T-helper 1 cell treated with Interleukin-12 subunit alpha and Interleukin-12 subunit beta and Interleukin-4 antibody, amounts not matched to agents 30 μg/mL and 1 μg/mL, for 36 hours (primary cell): ENCODE data around the gene RRAS2.

Experiments
- H3K27ac Mint-ChIP-seq: one replicate; pipeline ENCODE4 v1.8.0; 2021; ENCODE audit warnings: mild to moderate bottlenecking, mixed read lengths
- H3K27me3 Mint-ChIP-seq: one replicate; pipeline ENCODE4 v1.8.0; 2021; ENCODE audit warnings: low read depth, mixed read lengths
- H3K36me3 Mint-ChIP-seq: one replicate; pipeline ENCODE4 v1.8.0; 2021; ENCODE audit warnings: low read depth, mixed read lengths
- H3K4me1 Mint-ChIP-seq: one replicate; pipeline ENCODE4 v1.8.0; 2021; ENCODE audit warnings: low read depth, mixed read lengths
- H3K4me3 Mint-ChIP-seq: one replicate; pipeline ENCODE4 v1.8.0; 2021; ENCODE audit warnings: mild to moderate bottlenecking, moderate library complexity, mixed read lengths
- H3K9me3 Mint-ChIP-seq: one replicate; pipeline ENCODE4 v1.8.0; 2021; ENCODE audit warnings: mixed read lengths

RRAS2 gene

DNA sequence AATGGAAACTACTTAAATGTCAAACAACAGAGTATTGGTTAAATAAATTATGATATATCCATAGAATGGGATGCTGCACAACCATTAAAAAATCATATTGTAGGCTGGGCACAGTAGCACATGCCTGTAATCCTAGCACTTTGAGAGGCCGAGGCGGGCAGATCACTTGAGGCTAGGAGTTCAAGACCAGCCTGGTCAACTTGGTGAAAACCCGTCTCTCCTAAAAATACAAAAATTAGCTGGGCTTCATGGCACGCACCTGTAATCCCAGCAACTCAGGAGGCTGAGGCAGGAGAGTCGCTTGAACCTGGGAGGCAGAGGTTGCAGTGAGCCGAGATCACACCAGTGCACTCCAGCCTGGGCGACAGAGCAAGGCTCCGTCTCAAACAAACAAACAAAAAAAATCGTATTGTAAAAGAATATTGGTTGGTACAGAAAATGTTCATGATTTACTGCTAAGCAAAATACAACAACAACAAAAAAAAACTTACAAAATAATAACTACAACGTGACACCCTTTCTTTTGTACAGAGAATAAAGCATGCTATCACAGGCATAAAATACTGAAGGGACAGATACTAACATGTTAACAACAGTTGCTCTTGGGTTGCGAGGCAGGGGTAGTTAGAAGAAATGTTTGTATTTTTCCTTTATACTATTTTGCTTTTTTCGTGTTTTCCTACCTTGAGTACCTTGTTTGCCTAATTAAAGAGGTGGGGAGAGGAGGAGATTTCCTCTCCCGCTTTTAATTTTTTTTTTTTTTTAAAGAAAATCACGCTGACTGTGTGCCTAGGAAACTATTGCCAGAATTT lies 21.3 kb upstream of the RRAS2 start:
- H3K9me3 Mint-ChIP-seq = no peaks in the 10 kb centered on the region
- H3K4me3 Mint-ChIP-seq = peak overlapping the region; percentile 60
- H3K36me3 Mint-ChIP-seq = peaks cover 3% of the 10 kb centered on the region
- H3K4me1 Mint-ChIP-seq = peaks cover 21% of the 10 kb centered on the region
- no peak overlapping the region for H3K27ac Mint-ChIP-seq
- peaks cover 36% of the 10 kb centered on the region for H3K27me3 Mint-ChIP-seq

GRCh38 chr11:14378171-14378570 lies 19.2 kb upstream of the RRAS2 start:
- H3K4me1 Mint-ChIP-seq = peaks cover 33% of the 10 kb centered on the region
- H3K4me3 Mint-ChIP-seq = no peak overlapping the region
- no peak overlapping the region for H3K27ac Mint-ChIP-seq
- H3K27me3 Mint-ChIP-seq = peaks cover 34% of the 10 kb centered on the region
- no peaks in the 10 kb centered on the region for H3K36me3 Mint-ChIP-seq
- no peaks in the 10 kb centered on the region for H3K9me3 Mint-ChIP-seq

DNA sequence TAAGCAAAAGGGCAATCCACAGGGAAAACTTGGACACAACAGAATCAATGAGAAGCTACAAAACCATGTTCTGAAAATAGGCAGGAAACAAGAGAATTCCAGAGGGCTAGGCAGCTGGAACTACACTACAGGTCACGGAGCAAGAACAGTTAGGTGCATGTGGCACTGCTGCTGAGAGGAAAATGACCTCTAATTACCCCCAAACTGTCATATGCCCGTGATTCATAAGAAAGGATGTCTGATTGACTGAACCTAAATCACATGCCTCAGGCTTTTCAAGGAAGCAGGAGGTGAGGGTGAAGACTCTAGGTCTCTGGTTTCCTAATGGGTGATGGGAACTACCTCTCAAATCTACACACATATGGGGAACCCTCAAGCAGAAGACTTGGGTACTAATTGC lies 17.9 kb upstream of the RRAS2 start:
- Mint-ChIP-seq H3K27ac (no peak overlapping the region), H3K36me3 (peaks cover 2% of the 10 kb centered on the region), H3K27me3 (peaks cover 24% of the 10 kb centered on the region), H3K4me3 (no peak overlapping the region), H3K4me1 (peaks cover 36% of the 10 kb centered on the region), H3K9me3 (no peaks in the 10 kb centered on the region)

DNA sequence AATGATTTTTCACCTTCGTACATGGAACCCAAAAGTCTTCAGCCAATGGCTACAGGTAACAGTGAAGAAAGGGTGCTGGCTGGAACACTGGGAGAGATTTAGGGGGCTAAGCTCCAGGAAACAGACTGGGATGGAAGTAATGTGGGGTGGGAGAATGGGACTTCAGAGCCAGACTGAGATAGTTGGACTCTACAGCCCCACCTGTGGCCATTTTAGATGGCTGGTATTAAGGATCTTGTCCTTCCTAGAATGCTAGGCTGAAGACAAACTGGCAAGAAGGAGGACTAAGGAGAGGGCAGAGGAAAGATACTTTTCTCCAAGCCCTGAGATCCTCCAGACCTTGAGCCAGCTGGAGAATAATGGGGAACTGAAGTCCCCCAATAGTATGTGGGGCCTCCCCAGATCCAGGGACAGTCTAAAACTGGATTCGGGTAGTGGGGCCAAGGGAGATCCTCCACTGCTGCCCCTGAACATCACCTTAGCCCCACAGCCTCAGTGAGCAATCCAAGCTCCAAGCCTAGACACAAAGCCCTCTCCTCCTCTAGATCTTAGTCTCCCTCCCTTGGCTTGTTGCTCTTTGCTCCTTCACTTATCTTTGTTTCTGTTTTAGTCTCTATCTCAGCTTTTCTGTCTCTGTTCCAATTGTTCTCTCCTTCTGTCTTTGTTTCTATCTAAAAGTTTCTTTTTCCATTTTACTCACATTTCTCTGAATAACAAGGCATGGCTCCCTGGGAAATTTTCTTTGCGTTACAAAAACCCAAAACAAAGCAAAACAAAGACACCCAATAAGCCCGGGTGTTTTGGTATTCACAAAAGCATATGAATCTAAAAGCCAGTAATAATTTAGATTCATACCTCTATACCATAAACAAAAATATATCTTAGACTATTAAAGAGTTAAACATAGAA lies 16.2 kb upstream of the RRAS2 start:
- Mint-ChIP-seq H3K4me1 (peaks cover 33% of the 10 kb centered on the region), H3K27me3 (peaks cover 10% of the 10 kb centered on the region), H3K9me3 (no peaks in the 10 kb centered on the region), H3K4me3 (peak overlapping the region; percentile 46), H3K36me3 (peaks cover 2% of the 10 kb centered on the region), H3K27ac (peak overlapping the region; percentile 83)

DNA sequence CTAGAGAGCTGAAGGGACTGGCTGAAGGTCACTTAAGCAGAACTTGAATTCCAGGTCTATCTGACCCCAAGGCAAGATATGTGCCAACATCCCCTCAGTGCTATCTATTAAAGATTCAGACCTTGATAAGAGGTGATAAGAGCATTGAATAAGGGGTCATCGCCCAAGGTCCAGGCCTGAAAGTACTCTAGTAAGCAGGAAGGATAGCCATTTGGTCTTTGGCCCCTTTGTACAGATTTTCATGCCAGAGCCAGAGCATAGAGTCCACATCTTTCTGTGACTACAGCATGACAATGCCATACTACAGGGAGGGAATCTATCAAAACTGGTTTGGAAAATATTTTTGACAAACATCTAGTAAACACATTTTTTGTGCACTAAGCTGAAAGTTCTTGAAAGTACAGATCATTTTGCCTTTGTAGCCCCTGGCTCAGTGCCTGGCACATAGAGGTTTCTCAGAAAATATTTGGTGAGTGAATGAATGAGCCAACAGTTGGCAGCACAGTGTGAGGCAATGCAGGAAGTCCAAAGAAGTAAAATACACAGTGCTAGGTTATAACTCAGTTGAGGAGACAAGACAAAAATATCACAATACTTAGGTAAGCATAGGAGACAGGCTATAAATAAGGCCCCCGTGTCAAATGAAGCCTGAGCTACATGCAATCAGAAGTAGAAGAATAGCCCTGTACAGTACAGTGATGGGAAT lies 15.1 kb upstream of the RRAS2 start:
- peak overlapping the region; percentile 73 for H3K27ac Mint-ChIP-seq
- no peaks in the 10 kb centered on the region for H3K27me3 Mint-ChIP-seq
- no peak overlapping the region for H3K4me3 Mint-ChIP-seq

DNA sequence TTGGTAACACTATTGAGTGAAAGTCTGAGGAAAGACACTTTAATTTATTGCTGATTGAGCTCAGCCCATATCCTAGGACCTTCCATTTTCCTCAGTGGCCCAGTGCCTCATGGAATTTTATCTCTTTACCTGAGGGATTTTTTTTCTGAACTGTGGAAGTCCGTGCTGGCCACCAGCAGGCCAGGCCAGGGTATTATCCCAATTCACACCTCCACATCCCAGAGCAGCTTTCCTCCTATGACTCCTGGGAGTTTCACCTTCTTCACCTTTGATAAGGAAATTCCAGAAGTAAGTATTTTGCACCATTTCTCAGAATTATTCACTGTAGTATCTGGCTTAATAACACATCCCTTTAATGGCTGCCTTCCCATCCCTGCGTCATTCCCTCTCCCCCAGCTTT lies 13.0 kb upstream of the RRAS2 start:
- Mint-ChIP-seq H3K36me3 (peaks cover 2% of the 10 kb centered on the region), H3K4me3 (no peak overlapping the region), H3K9me3 (no peaks in the 10 kb centered on the region), H3K4me1 (peaks cover 41% of the 10 kb centered on the region), H3K27ac (no peak overlapping the region), H3K27me3 (no peaks in the 10 kb centered on the region)

More for the DNA sequence above, 15.1 kb upstream of the RRAS2 start:
- H3K36me3 Mint-ChIP-seq = peaks cover 2% of the 10 kb centered on the region
- H3K9me3 Mint-ChIP-seq = no peaks in the 10 kb centered on the region
- peaks cover 36% of the 10 kb centered on the region for H3K4me1 Mint-ChIP-seq

GRCh38 chr11:14371249-14371648 lies 12.3 kb upstream of the RRAS2 start:
- Mint-ChIP-seq H3K27ac (no peak overlapping the region), H3K36me3 (peaks cover 2% of the 10 kb centered on the region), H3K4me1 (peaks cover 41% of the 10 kb centered on the region), H3K4me3 (no peak overlapping the region), H3K27me3 (no peaks in the 10 kb centered on the region), H3K9me3 (no peaks in the 10 kb centered on the region)

- Mint-ChIP-seq H3K27me3 (no peaks in the 10 kb centered on the region), H3K9me3 (no peaks in the 10 kb centered on the region), H3K4me3 (no peak overlapping the region), H3K4me1 (peaks cover 38% of the 10 kb centered on the region), H3K27ac (no peak overlapping the region), H3K36me3 (peaks cover 2% of the 10 kb centered on the region)
Measured at GRCh38 chr11:14370496-14370895, 11.5 kb upstream of the RRAS2 start.

DNA sequence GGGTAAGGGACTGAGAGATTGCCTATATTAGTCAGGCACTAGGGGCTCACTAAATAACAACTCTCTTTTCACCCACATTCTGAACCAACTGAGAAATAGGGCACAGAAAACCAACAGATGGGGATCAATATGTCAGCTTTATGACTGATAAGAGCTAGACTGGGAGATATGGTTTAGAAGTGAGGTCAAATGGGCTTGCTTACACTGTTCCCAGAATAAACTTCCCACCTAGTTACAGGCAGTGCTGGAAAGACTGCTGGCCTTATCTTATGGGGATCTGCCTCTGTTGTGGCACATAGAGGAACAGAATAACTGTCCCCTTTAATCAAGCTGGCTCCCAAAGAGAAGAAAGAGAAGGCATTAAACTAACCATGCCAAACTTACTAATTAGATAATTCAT lies 10.6 kb upstream of the RRAS2 start:
- Mint-ChIP-seq H3K27ac (no peak overlapping the region), H3K27me3 (no peaks in the 10 kb centered on the region), H3K36me3 (peaks cover 2% of the 10 kb centered on the region), H3K9me3 (no peaks in the 10 kb centered on the region), H3K4me1 (peaks cover 31% of the 10 kb centered on the region), H3K4me3 (no peak overlapping the region)

- Mint-ChIP-seq H3K4me1 (peaks cover 25% of the 10 kb centered on the region), H3K4me3 (no peak overlapping the region), H3K27me3 (no peaks in the 10 kb centered on the region), H3K27ac (peak overlapping the region; percentile 36), H3K9me3 (no peaks in the 10 kb centered on the region), H3K36me3 (no peaks in the 10 kb centered on the region)
Measured at GRCh38 chr11:14366936-14367335, 8.0 kb upstream of the RRAS2 start.

- Mint-ChIP-seq H3K27me3 (no peaks in the 10 kb centered on the region), H3K9me3 (no peaks in the 10 kb centered on the region), H3K4me1 (peaks cover 29% of the 10 kb centered on the region), H3K36me3 (no peaks in the 10 kb centered on the region), H3K4me3 (no peak overlapping the region), H3K27ac (no peak overlapping the region)
Measured at GRCh38 chr11:14364322-14364721, 5.3 kb upstream of the RRAS2 start.

DNA sequence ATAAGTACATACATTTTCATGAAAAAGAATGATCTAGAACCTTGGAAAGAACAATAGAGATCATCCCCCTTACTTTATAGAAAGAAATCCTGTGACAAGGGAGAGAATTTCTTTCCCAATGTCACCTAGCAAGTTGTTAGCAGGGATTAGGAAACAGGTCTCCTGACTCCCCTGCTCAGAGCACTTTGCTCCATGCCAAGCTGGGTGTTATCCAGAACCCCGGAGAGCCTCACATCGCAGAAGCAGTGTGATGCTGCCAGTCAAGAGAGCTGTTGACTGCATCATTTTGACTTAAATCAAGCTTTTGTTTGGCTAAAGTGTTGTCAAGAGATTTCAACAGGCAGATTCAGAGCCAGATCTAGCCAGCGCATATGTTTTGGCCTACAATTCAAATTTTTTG lies 3.6 kb upstream of the RRAS2 start:
- peaks cover 4% of the 10 kb centered on the region for H3K36me3 Mint-ChIP-seq
- H3K27ac Mint-ChIP-seq = no peak overlapping the region
- peaks cover 27% of the 10 kb centered on the region for H3K4me1 Mint-ChIP-seq
- H3K9me3 Mint-ChIP-seq = no peaks in the 10 kb centered on the region
- H3K27me3 Mint-ChIP-seq = no peaks in the 10 kb centered on the region
- no peak overlapping the region for H3K4me3 Mint-ChIP-seq

DNA sequence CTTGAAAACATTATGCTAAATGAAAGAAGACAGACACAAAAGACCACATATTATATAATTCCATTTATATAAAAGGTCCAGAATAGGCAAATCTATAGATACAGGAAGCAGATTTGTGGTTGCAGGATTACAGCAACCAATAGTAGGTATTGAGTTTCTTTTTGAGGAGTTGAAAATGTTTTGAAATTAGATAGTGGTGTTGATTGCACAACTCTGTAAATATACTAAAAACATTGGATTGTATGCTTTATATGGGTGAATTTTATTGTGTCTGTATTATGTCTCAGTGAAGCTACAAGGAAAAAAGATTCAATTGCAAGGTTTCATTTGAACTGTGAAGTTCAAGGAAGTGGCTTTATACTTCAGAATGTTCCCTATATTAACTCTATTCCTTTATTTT lies 3.0 kb upstream of the RRAS2 start:
- H3K27ac Mint-ChIP-seq = no peak overlapping the region
- no peaks in the 10 kb centered on the region for H3K9me3 Mint-ChIP-seq
- H3K27me3 Mint-ChIP-seq = no peaks in the 10 kb centered on the region
- peaks cover 30% of the 10 kb centered on the region for H3K4me1 Mint-ChIP-seq
- peaks cover 7% of the 10 kb centered on the region for H3K36me3 Mint-ChIP-seq
- H3K4me3 Mint-ChIP-seq = no peak overlapping the region

DNA sequence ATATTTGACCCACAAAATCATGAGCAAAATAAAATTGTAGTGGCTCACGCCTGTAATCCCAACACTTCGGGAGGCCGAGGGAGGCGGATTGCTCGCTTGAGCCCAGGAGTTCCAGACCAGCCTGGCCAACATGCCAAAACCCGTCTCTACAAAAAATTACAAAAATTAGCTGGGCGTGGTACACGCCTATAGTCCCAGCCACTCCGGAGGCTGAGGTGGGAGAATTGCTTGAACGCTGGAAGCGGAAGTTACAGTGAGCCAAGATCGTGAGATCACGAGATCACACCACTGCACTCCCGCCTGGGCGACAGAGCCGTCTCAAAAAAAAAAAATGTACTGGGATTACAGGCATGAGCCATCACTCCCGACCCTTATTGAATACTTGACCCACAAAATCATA lies 2.0 kb upstream of the RRAS2 start:
- H3K27ac Mint-ChIP-seq = no peak overlapping the region
- H3K9me3 Mint-ChIP-seq = no peaks in the 10 kb centered on the region

More for the DNA sequence above, 2.0 kb upstream of the RRAS2 start:
- peaks cover 12% of the 10 kb centered on the region for H3K36me3 Mint-ChIP-seq
- no peak overlapping the region for H3K4me3 Mint-ChIP-seq
- peaks cover 35% of the 10 kb centered on the region for H3K4me1 Mint-ChIP-seq
- H3K27me3 Mint-ChIP-seq = no peaks in the 10 kb centered on the region
